Activated naive CD4-positive, alpha-beta T cell treated with anti-CD3 and anti-CD28 coated beads, Interleukin-2, amount 50 U/mL, for 16 hours (primary cell): ENCODE data around the gene PAK4.

Source experiments
- DNase-seq: peaks from one replicate; pipeline ENCODE4 v3.0.0-alpha.2; 2020

Gene PAK4

GRCh38 chr19:39147480-39147879 is 21.9 kb downstream of the PAK4 start:
- DNase-seq, result no peak

- DNase-seq, result no peak
Measured at GRCh38 chr19:39148939-39149529, 23.4 kb downstream of the PAK4 start.

GRCh38 chr19:39150235-39150634 is 24.6 kb downstream of the PAK4 start:
- DNase-seq, result no peak

- no peak for DNase-seq
Measured at GRCh38 chr19:39150807-39151600, 25.4 kb downstream of the PAK4 start.

GRCh38 chr19:39152066-39152465 is 26.5 kb downstream of the PAK4 start:
- no peak for DNase-seq

- DNase-seq, result no peak
Measured at GRCh38 chr19:39154100-39154628, 28.6 kb downstream of the PAK4 start.

- DNase-seq, result no peak
Measured at GRCh38 chr19:39154629-39155100, 29.1 kb downstream of the PAK4 start.

- no peak for DNase-seq
Measured at GRCh38 chr19:39155114-39155700, 29.6 kb downstream of the PAK4 start.

GRCh38 chr19:39155741-39156140 is 30.2 kb downstream of the PAK4 start:
- no peak for DNase-seq

GRCh38 chr19:39156326-39157230 is 31.0 kb downstream of the PAK4 start:
- DNase-seq, result no peak

DNA sequence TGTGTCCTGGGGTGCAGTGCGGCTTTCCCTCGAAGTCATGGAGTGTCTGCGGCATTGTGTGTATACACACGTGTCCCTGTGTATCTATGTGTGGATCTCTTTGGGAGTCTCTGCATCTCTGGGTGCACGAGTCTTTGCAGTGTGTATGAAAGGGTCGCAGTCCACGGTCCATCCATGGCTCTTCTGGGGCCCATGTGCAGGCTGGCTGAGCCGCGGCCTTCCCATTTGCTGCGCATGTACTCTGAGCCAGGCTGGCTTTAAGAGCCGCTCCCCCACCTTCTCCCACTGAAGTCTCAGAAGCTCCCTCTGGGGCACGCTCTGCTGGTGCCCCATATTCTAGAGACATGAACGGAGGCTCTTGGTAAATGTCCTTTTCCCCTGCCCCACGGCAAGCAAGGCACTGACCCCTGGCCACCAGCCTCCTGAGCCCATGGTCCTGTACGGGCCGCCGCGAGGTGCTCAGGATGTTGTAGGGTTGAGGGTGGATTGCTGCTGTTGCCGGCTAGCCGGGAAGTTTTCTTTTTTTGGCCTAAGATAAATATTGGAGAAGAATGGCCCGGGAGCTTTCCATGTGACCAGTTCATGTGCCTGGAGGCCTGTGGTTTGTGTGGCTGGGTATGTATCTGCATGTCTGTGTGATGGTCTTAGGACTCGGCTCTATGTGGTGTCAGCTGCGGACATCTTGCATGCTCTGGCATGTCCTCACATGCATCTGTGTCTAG is 31.9 kb downstream of the PAK4 start:
- DNase-seq, result no peak

DNA sequence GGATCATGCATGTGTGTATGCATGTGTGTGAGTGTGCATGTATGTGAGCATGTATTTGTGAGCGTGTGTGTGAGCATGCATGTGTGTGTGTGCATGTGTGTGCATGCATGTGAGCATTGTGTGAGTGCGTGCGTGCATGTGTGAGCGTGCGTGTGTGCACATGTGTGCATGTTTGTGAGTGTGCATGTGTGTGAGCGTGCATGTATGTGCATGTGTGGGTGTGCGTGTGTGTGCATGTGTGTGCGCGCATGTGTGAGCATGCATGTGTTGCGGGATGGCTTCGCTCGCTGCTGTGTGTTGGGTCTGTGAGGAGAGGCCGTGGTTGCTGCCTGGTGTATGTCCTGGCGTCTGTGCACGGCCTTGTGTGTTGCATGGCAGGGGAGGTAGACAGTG is 32.4 kb downstream of the PAK4 start:
- DNase-seq, result no peak

- no peak for DNase-seq
Measured at GRCh38 chr19:39158646-39159260, 33.2 kb downstream of the PAK4 start.

DNA sequence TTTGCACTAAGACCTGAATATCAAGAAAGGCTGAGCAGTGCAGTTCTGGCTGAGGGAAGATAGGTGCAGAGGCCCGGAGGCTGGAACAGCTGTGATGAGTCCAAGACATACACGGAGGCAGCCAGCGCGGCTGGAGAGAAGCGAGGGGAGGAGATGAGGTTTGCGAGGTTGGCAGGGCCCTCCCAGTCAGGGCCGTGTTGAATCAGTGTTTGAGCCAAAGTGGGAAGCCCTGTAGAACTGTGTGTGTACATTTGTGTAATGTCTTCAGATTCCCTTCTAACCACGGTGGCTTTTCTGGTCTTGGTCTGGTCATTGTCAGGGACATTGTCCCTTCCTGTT is 34.9 kb downstream of the PAK4 start:
- no peak for DNase-seq

GRCh38 chr19:39160889-39161672 is 35.5 kb downstream of the PAK4 start:
- DNase-seq, result no peak

GRCh38 chr19:39162441-39163043 is 37.0 kb downstream of the PAK4 start:
- no peak for DNase-seq

DNA sequence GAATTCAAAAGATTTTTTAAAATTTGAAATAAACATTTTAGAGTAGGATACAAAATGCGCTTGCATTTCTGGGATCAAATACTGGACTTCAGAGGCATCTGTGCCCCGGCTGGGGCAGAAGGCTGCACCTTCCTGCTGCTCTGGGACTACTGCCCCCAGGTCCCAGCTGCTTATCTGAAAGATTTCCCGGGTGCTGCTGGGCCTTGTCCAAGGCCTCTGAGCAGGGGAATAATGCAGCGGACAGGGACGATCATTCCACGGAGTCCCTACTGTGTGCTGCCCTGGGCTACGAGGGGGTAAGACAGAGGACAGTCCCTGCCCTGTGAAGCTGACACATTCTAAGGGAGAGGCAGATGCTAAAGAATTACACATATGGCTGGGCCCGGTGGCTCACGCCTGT is 38.0 kb downstream of the PAK4 start:
- DNase-seq, result no peak

DNA sequence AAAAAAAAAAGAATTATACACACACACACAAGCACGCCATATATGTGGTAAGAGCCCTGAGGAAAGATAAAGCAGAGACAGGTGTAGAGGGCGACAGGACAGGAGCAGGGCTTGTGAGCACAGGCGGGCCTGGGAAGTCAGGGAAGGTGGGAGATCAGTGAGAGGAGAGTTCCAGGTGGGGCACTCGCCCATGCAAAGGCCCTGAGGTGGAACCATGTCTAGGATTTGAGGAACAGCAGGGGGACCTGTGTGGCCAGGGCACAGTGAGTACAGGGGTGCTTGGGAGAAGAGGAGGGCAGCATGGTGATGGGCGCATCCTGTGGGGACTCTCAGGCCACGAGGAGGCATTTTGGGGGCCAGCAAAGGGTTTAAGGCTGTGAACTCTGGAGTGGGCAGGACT is 38.7 kb downstream of the PAK4 start:
- no peak for DNase-seq

- DNase-seq, result no peak
Measured at GRCh38 chr19:39165857-39166256, 40.3 kb downstream of the PAK4 start.

GRCh38 chr19:39166571-39167391 is 41.2 kb downstream of the PAK4 start:
- DNase-seq, result no peak
